HCEC 1CT (cell line): ENCODE measurements around the gene FCRL4.
"Not testable (repeated sequence)": the region's sequence is repeated elsewhere in the genome, so short reads cannot be mapped to it uniquely, and the experiment has no call there.

Source experiments
- DNase-seq: peaks from one replicate; pipeline ENCODE4 v3.0.0-alpha.2; 2017

The FCRL4 gene

GRCh38 chr1:157551694-157552693, 45.9 kb downstream of the FCRL4 start, which contains the start of gene FCRL5:
TSS of gene FCRL5 (minus strand) at chr1:157552515. CDS start at chr1:157552362, 153 bp downstream.
- no peak for DNase-seq

- DNase-seq, result not testable (repeated sequence)
Observed at GRCh38 chr1:157548081-157548480, 49.8 kb downstream of the FCRL4 start.

DNA sequence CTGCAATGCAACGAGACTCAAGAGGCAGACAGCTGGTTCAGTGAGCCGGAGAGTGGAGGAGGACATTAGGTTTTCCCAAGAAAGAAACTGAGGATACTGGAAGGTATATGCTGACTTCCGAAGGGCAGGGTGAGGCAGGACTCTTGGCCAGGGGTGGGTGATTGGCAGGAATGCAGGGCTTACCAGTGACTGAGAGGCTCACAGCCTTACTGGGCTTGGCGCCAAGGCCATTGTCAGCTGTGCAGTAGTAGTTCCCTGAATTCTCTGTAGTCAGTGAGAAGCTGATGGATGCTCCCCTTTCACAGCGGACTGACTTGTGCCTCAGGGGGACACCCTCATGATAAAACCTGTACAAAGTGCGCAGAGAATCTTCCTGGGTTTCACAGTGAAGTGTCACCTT, 55.2 kb downstream of the FCRL4 start:
- DNase-seq, result no peak

- DNase-seq, result no peak
Observed at GRCh38 chr1:157540852-157541251, 57.0 kb downstream of the FCRL4 start.

GRCh38 chr1:157540160-157540748, 57.6 kb downstream of the FCRL4 start:
- no peak for DNase-seq

DNA sequence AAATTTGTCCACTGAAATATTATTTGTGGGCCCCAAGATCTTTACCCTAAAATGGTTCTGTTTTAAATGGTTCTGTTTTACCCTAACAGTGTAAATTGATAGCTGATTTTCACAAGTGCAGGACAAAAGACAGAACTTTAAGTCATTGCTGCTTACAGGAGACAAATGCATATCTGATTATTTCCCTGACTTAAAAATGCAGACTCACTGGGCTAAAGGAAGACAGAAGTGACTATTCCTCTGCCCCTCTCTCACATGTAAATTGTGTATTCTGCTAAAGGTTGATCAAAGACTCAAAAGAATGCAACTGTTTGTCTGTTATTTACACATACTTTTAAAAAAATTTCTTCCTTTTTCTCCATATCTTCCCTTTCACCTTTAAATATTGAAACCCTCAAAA, 58.3 kb downstream of the FCRL4 start:
- no peak for DNase-seq

DNA sequence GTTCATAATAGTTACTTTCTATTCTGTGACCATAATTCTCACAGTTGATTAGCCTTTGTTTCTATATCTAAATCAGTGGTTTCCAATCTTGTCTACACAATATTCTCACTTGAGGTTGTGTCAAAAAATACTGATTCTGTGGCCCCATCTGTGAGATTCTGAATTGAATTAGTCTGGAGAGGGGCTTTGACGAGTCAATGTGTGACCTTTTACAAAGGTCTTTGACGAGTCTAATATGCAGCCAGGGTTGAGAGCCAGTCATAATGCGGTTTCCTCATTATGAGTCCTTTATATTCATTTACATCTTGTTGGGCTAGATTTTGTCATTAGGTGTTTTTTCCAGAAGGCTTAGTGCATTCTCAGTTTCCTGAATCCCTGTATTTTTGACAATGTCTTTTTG, 65.3 kb downstream of the FCRL4 start:
- DNase-seq, result no peak

- no peak for DNase-seq
Observed at GRCh38 chr1:157523774-157524493, 74.0 kb downstream of the FCRL4 start.
